HG03066 (cell line): ENCODE results near the gene FGF8.

ENCODE experiments used
- ATAC-seq: cut with Tn5 transposase; IDR thresholded peaks from one replicate; pipeline ENCODE4 v1.9.1; 2021; ENCODE audit warnings: low read depth; ENCODE audit not compliant: unreplicated experiment

The FGF8 gene

DNA sequence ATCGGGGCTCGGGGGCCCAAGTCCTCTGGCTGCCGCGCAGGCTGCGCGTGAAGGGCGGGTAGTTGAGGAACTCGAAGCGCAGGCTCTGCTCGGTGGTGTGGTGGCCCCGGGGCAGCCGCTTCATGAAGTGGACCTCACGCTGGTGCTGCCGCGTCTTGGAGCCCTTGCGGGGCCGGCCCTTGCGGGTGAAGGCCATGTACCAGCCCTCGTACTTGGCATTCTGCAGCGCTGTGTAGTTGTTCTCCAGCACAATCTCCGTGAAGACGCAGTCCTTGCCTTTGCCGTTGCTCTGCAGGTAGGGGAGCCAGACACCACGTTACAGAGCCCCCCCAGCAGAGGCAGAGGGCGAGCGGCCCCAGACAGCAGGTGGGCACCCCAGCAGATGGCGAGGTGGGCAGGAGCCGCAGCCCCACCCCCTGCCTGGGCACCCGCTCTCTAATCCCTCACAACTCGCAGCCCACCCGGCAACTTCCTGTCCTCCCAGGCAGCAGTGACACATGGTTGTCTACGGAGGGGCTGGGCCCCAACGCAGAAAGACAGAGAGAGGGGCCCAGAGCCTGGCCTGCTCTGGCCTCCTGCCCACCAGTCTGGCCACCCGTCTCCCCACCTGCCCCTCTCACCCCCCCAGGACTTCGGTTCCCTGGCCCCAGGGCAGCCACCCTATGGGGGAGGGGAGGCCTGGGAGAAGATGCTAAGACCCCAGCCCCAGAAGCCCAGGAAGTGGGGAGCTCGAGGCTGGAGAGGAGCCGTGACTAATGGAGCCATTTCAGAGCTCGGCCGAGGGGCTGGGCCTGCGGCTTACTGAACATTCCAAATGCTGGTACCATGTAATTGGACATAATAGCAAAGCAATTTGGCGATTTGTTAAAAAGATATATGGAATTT lies 5.3 kb downstream of the FGF8 start:
- ATAC-seq: no peak

DNA sequence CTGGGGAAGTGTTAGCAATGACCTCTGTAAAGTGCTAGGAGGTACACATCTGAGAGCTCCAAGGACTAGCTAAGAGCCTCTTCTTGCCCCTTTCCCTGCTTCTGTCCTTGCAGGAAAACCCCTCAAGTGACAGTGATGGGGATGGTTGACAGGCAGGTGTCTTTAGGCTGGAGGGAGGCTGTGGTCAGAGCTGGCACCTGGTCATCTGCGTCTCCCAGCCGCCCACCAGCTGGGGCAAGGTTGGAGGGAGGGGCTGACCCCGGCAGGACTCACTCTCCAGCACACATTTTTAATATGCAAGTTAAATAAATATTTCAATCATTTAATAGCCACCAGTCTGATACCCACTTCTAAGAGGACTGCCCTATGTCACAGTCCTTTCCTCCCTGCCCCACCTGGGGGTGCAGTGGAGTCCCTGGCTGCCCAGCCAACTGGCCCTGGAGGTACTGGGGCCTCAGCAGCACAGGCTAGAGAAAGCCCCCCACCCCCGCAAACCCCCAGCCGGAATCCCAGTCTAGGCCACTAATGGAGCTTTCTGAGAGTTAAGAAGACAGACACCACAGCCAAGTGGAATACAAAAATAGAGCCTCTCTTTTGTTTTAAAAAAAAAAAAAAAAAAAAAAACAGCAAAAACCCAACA lies 6.3 kb downstream of the FGF8 start:
- no peak for ATAC-seq

DNA sequence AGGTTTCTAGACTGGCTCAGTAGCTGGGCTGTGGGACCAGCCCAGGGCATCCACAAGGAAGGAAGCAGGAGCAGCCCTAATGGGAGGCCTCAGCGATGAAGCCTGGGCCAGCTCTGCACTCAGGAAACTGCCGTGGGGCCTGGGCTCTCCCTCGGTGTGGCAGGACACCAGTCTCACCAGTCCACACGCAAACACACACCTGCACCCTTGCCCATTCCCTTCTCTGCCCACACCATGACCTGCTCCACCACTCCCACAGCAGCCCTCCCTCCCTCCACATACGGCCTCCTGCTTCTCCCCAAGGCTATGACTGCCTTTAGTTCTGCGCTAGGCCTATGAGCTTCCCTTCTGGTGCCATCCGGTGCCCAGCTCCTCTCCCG lies 7.1 kb downstream of the FGF8 start:
- no peak for ATAC-seq

DNA sequence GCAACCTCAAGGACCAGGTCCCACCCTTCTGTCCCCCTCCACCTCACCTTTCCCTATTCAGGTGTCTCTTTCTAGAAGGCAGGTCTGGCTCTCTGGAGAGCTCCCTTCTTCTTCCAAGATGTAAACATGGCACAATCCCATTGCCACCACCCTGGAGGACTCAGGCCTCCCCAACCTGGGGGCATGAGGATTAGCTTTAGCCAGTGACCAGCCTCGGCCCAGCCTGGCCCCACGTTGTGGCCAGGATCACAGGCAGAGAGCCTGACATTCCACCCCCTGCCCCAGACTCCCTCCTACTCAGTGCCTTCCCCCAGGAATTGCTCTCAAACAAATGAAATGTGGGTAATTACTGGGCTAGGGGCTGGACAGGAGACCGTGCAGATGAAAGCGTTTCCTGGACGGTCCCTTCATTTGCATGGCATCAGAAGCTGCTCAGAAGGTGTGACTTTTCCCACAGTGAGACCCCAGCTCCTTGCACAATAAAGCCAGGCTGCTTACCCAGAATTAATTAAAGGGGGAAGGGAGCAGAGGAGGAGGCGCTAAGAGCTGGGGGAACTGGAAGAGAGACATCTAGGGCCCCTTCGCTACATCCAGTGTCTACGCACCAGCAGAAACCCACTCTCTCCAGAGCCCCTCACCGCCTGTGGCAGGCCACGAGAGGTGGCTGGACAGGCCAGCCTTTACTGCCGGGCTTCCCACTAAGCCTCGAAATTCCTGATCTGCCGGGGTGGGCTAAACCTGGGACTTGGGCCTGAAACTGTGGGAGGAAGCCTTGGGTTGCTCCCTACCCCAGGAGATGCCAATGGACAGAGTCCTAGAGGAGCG lies 7.7 kb downstream of the FGF8 start:
- ATAC-seq: no peak

DNA sequence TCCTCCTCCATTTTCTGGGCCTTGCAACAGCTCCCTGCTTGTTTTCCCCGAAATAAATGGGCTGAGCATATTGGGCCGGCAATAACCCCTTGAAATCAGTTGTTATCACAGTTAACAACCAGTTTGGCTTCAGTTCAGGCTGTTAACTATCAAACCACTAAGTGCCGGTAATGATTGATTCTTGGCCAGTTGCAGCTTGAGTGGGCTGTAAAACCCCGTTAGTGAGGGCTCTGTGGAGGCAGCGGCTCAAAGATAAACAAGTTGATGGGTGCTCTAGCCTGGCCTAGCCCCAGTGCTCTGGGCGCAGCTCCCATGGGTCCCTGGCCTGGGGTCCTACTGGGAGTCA lies 8.3 kb downstream of the FGF8 start:
- ATAC-seq: no peak

DNA sequence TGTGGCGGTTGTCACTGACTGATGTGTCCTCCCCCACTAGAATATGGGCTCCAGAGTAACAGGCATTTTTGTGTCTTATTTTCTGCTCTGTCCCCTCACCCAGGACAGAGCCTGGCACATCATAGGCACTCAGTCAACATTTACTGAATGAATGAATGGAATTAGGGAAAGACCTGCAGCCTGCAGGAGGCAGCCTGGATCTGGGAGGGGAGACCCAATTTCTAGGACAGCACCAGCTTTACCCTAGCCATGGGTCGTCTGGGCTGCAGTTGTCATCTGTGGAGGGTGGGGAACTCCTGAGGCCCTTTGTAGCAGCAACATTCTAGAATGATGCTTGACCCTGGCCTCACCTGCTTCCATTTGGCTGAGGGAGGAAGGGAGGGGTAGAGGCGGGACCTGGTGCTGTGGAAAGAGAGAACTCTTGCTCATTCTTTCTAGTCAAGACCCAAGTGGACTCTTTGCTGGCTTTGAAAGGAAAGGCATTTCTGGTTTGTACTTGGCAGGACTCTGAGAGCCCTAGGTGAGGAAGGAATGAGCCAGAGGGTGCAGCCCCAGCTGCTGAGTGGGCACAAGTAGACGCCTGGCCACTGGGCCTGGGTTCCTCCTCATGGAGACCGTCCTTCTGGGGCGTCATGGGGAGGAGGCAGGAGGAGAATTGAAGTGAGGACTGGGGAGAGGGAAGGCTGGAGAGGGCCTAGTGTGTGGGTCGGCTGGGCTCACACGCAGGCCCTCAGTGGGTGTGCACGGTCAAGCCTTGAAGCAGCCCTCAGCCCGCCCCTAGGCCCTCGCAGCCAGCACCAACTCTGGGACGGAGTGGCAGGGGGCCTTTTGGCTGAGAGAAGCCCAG lies 8.9 kb downstream of the FGF8 start:
- ATAC-seq: no peak

GRCh38 chr10:101766306-101766705 lies 9.6 kb downstream of the FGF8 start:
- no peak for ATAC-seq

DNA sequence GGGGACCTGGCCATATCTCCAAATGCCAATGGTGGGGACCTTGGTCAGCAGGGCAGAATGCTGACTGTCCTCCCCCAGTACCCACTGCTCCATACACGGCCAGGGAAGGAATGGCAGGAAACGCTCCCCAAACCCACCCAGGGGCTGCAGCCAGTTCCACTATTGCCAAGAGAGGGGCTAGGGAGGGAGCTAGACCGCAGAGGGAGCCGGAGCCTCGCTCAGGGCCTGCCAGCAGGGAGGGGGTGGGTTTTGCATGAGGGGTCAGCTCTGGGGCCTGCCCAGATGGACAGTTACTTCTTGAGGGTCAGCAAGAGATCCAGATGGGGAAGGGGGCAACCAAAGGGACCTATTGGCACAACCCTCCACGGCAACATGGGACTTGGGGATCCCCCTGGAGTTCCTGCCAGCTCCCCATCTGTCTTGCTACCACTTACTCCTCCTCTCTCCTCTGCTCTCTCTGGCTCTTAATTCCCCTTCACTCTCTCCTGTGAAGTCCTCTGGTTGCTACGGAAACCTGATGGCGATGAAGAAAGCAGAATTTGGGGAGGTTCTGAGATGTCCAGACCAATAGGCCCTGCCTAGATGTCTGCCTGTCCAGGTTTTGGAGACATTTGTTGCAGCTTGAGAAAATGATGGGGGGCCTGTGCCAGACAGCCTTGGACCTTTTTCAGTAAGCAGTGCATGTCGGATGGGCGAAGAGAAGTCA lies 12.6 kb downstream of the FGF8 start:
- ATAC-seq: no peak

- ATAC-seq: no peak
These were observed 13.2 kb downstream of the FGF8 start for GRCh38 chr10:101762736-101763135.

GRCh38 chr10:101761226-101761625 lies 14.7 kb downstream of the FGF8 start:
- ATAC-seq: no peak

GRCh38 chr10:101760510-101760909 lies 15.4 kb downstream of the FGF8 start:
- no peak for ATAC-seq

DNA sequence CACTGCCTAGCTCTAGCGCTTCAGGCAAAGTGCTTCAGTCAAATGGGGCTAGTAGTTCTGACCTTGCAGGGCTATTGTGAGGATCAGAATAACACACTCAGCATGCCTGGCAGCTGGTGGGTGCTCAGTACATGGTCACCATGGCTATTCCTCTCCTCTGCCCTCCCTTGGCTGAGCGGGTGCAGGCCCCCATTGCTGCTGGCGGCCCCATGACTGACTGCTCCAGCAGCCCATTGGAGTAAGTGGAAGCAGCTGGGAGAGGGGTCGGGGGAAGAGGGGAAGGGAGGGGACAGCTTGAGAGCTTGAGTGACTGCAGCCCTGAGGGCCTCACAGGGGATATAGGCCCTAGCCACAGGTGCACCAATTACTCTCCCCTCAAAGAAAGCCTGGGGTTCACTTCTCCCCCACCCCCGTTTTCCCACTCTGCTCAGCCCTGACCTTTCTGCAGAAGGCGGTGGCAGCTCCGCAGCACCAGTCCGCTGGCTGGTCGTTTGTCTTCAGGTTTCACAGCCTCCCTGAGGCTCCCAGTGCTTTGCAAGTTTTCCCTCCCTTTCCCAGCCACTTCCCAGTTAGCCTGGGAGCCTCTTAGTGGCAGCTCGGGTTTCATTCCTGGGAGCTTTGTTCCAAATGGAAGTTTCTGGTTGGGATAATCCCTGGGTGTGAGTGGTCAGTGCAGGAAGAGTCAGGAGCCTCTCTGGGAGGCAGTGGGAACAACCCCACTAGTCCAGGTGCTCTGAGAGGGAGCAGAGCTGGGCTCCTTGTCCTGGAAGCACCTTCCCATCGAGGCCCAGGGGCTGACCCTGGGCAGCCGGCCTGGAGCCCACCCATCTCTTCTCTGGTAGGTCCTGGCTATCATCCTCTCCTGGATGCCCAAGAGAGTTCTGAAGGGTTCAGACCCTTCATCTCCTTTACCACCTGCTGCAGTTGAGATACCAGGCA lies 16.3 kb downstream of the FGF8 start:
- no peak for ATAC-seq

GRCh38 chr10:101758858-101759257 lies 17.1 kb downstream of the FGF8 start:
- ATAC-seq: no peak

GRCh38 chr10:101752241-101752640 lies 23.7 kb downstream of the FGF8 start:
- no peak for ATAC-seq

DNA sequence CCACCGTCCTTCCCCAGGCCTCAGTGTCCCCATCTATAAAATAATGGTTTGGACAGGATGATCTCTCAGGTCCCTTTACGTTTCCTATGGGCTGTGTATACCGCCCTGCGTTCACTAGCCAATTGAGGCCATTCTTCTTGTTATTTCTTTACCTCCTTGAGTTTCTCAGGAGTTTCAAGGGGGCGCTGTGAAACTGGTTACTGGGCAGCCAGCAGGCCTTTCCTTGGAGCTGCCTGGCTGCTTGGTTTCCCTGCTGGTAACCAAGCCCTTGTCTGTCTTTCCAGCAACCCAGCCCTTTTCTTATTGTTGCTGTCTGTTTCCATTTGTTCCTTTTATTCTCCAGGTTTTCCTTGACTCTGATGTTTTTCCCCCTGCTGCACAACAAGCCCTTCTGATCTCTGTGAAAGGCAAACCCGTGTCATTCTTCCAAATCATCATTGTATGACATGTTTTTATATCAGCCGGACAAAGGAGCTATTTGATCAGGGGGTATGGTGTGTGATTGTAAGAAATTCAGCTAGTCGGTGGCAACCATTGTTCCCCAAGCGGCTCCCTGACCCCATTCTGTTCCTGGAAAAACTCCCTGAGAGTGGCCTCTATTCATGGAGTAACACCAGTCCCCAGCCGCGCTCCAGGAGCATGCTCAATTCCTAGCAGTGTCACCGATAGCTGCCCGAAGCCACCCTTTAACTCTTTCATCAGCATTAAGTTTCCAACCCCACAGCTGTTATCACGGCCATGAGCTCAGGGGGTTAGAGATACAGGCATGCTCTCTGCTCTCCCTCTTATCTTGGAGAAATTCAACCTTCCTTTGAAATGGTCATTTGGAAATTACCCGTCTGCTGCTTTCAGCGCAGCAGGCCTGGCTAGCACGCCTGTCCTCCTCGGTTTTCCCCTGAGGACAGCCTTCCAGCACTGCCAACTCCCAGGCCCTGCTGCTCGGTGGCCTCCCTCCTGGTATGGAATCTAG lies 26.6 kb downstream of the FGF8 start:
- no peak for ATAC-seq

DNA sequence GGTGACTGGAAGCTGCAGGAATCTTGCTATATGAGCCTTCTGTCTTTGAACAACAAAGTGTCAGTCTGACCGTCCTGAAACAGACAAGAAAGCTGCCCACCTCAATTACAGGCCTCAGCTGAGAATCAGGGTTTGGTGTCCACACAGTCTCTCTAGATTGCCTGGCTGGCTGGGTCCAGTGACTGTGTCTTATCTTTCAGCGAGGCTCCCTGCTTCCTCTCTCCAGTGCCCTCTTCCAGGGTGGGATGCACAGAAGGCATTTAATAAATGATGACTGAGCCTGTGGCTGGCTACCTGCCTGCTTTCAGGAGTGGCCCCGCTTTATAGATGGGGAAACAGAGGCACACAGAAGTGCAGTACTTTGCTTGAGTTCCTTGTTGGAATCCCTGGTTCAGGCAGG lies 27.4 kb downstream of the FGF8 start:
- ATAC-seq: no peak

- no peak for ATAC-seq
These were observed 30.7 kb downstream of the FGF8 start for GRCh38 chr10:101745074-101745696.
